GM23338 (cell line): ENCODE measurements around the gene SERPINC1. TPM values are rescaled to one million over a fixed set of nuclear protein-coding genes. Genes with fewer than 3 reads are reported as not detected.

Source experiments
- ATAC-seq: fragments of 200-7000 bp; cut with Tn5 transposase; 3 replicates; pipeline ENCODE4 v1.9.1; 2020
- DNase-seq: peaks from one replicate; pipeline ENCODE4 v3.0.0-alpha.2; 2015; ENCODE audit warnings: low spot score
- H2AFZ ChIP-seq: fragments of 200-600 bp; sonication (generic); 2 replicates; pipeline ENCODE4 v1.8.0; 2016; ENCODE audit warnings: antibody characterized with exemption, mild to moderate bottlenecking, moderate library complexity
- H3F3A ChIP-seq: fragments of 200-600 bp; sonication (generic); replicated peaks from 2 replicates; pipeline ENCODE4 v1.8.0; 2017; ENCODE audit warnings: antibody characterized with exemption, mixed run types, low read depth
- H3K27ac ChIP-seq: fragments of 200-600 bp; sonication (generic); 2 replicates; pipeline ENCODE4 v1.6.1; 2016; ENCODE audit warnings: low read depth
- H3K27me3 ChIP-seq: fragments of 200-600 bp; sonication (generic); 2 replicates; pipeline ENCODE4 v1.8.0; 2016; ENCODE audit warnings: mild to moderate bottlenecking, mixed run types, moderate library complexity; ENCODE audit not compliant: insufficient read depth
- H3K36me3 ChIP-seq: fragments of 200-600 bp; sonication (generic); 2 replicates; pipeline ENCODE4 v1.8.0; 2016; ENCODE audit warnings: mild to moderate bottlenecking; ENCODE audit not compliant: insufficient read depth
- H3K4me1 ChIP-seq: fragments of 200-600 bp; sonication (generic); 2 replicates; pipeline ENCODE4 v1.8.0; 2016; ENCODE audit warnings: mild to moderate bottlenecking, moderate library complexity; ENCODE audit not compliant: insufficient read depth
- H3K4me2 ChIP-seq: fragments of 200-600 bp; sonication (generic); 2 replicates; pipeline ENCODE4 v1.7.1; 2017; ENCODE audit warnings: mixed run types
- H3K4me3 ChIP-seq: fragments of 200-600 bp; sonication (generic); 2 replicates; pipeline ENCODE4 v1.6.1; 2016; ENCODE audit warnings: mixed run types
- H3K79me2 ChIP-seq: fragments of 200-600 bp; sonication (generic); replicated peaks from 2 replicates; pipeline ENCODE4 v1.8.0; 2017; ENCODE audit warnings: mild to moderate bottlenecking; ENCODE audit not compliant: insufficient read depth
- H3K9me2 ChIP-seq: fragments of 200-600 bp; sonication (generic); 2 replicates; pipeline ENCODE4 v1.8.0; 2017; ENCODE audit not compliant: insufficient read depth
- H4K20me1 ChIP-seq: fragments of 200-600 bp; sonication (generic); replicated peaks from 2 replicates; pipeline ENCODE4 v1.8.0; 2017; ENCODE audit warnings: mild to moderate bottlenecking; ENCODE audit not compliant: insufficient read depth
- H3K27ac Mint-ChIP-seq: 2 replicates; pipeline ENCODE4 v1.8.0; 2020; ENCODE audit warnings: inconsistent platforms, mild to moderate bottlenecking, moderate library complexity, mixed read lengths
- H3K27me3 Mint-ChIP-seq: 3 replicates; pipeline ENCODE4 v1.8.0; 2022; ENCODE audit warnings: low read depth, mild to moderate bottlenecking, moderate library complexity, mixed read lengths, inconsistent platforms; ENCODE audit not compliant: insufficient read depth, poor library complexity
- H3K36me3 Mint-ChIP-seq: 3 replicates; pipeline ENCODE4 v1.8.0; 2021; ENCODE audit warnings: low read depth, mild to moderate bottlenecking, inconsistent platforms, moderate library complexity, mixed read lengths
- H3K4me1 Mint-ChIP-seq: 3 replicates; pipeline ENCODE4 v1.8.0; 2020; ENCODE audit warnings: mild to moderate bottlenecking, inconsistent platforms, mixed read lengths
- H3K4me3 Mint-ChIP-seq: 3 replicates; pipeline ENCODE4 v1.8.0; 2021; ENCODE audit warnings: moderate library complexity, mild to moderate bottlenecking, inconsistent platforms, mixed read lengths
- H3K9me3 Mint-ChIP-seq: 3 replicates; pipeline ENCODE4 v1.8.0; 2020; ENCODE audit warnings: moderate library complexity, mild to moderate bottlenecking, inconsistent platforms, mixed read lengths
- JUNB ChIP-seq: IDR thresholded peaks from one replicate; pipeline ENCODE4 v1.6.1; 2016; ENCODE audit warnings: antibody characterized with exemption; ENCODE audit not compliant: unreplicated experiment
- NANOG ChIP-seq: IDR thresholded peaks from 2 replicates; pipeline ENCODE4 v1.6.1; 2016; ENCODE audit warnings: antibody characterized with exemption, borderline replicate concordance
- POLR2AphosphoS5 ChIP-seq: IDR thresholded peaks from 2 replicates; pipeline ENCODE4 v1.6.1; 2016; ENCODE audit warnings: antibody characterized with exemption, low read depth
- STAT1 ChIP-seq: IDR thresholded peaks from one replicate; pipeline ENCODE4 v1.6.1; 2016; ENCODE audit warnings: antibody characterized with exemption; ENCODE audit not compliant: unreplicated experiment
- ZNF114 ChIP-seq: fragments of 250-450 bp; sonication (Bioruptor Pico); IDR thresholded peaks from 2 replicates; pipeline ENCODE4 v1.5.0; 2020; ENCODE audit warnings: mild to moderate bottlenecking, moderate library complexity
- ZNF331 ChIP-seq: fragments of 250-450 bp; sonication (Bioruptor Pico); IDR thresholded peaks from 2 replicates; pipeline ENCODE4 v1.5.0; 2020; ENCODE audit warnings: low read depth, mild to moderate bottlenecking, moderate library complexity
- polyA plus RNA-seq: library from polyadenylated mRNA; unstranded; fragments of >200 nt; fragmentation: Nextera tagmentation; extraction: Ambion mirVana; gene quantifications from 2 replicates; pipeline ENCODE4 v1.2.1, GENCODE V29; 2016
- total RNA-seq: library from RNA; depleted of rRNA; stranded (reverse); fragments of >200 nt; shearing (Covaris generic); gene quantifications from 2 replicates; pipeline ENCODE4 v1.2.3, GENCODE V29; 2014
- TF ChIP-seq, protein P1 (sequence below): fragments of 250-450 bp; sonication (Bioruptor Pico); IDR thresholded peaks from 2 replicates; pipeline ENCODE4 v1.5.0; 2020; ENCODE audit warnings: mild to moderate bottlenecking, moderate library complexity
- TF ChIP-seq, protein P2 (sequence below): IDR thresholded peaks from 2 replicates; pipeline ENCODE4 v1.6.1; 2016; ENCODE audit warnings: antibody characterized with exemption

SERPINC1 gene
- total and polyA plus RNA-seq, 2 experiments from 2014 or later = not detected

DNA sequence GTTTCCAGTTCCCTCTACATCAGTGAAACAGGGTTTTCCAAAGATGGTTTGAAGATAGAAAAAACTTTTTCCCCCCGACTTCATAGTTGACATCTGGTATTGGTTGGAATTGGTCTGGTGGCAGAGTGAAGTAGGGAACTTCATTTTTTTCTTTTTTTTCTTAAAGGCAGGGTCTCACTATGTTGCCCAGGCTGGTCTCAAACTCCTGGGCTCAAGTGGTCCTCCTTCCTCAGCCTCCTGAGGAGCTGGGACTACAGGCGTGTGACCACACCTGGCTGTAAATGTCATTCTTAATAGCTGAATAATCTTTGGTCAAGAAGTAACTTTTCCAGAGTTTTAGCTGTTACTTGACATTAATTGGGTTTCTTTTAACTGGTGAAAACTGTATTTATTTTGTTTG is 27.2 kb downstream of the SERPINC1 start:
- peaks cover 52% of the 10 kb centered on the region for H3K4me1 Mint-ChIP-seq
- no peaks in the 10 kb centered on the region for H3K9me3 Mint-ChIP-seq
- Histone ChIP-seq H3K4me1 (peaks cover 43% of the 10 kb centered on the region), H3F3A (no peaks in the 10 kb centered on the region), H2AFZ (no peak overlapping the region), H3K36me3 (no peaks in the 10 kb centered on the region), H3K79me2 (peaks cover 28% of the 10 kb centered on the region), H3K27ac (no peak overlapping the region), H3K27me3 (no peaks in the 10 kb centered on the region), H4K20me1 (no peaks in the 10 kb centered on the region), H3K4me2 (no peak overlapping the region; the same call in 1 of the 2 replicates), H3K4me3 (no peak overlapping the region), H3K9me2 (no peaks in the 10 kb centered on the region)
- H3K27me3 Mint-ChIP-seq = no peaks in the 10 kb centered on the region
- DNase-seq = no peak
- ATAC-seq = no peak
- no peak overlapping the region for H3K27ac Mint-ChIP-seq
- no peak overlapping the region for H3K4me3 Mint-ChIP-seq
- TF ChIP-seq NANOG (no peak), POLR2AphosphoS5 (no peak), STAT1 (no peak), ZNF331 (CRISPR knock-in tag) (no peak), ZNF114 (CRISPR knock-in tag) (no peak), JUNB (no peak)
- TF ChIP-seq, protein P1, sequence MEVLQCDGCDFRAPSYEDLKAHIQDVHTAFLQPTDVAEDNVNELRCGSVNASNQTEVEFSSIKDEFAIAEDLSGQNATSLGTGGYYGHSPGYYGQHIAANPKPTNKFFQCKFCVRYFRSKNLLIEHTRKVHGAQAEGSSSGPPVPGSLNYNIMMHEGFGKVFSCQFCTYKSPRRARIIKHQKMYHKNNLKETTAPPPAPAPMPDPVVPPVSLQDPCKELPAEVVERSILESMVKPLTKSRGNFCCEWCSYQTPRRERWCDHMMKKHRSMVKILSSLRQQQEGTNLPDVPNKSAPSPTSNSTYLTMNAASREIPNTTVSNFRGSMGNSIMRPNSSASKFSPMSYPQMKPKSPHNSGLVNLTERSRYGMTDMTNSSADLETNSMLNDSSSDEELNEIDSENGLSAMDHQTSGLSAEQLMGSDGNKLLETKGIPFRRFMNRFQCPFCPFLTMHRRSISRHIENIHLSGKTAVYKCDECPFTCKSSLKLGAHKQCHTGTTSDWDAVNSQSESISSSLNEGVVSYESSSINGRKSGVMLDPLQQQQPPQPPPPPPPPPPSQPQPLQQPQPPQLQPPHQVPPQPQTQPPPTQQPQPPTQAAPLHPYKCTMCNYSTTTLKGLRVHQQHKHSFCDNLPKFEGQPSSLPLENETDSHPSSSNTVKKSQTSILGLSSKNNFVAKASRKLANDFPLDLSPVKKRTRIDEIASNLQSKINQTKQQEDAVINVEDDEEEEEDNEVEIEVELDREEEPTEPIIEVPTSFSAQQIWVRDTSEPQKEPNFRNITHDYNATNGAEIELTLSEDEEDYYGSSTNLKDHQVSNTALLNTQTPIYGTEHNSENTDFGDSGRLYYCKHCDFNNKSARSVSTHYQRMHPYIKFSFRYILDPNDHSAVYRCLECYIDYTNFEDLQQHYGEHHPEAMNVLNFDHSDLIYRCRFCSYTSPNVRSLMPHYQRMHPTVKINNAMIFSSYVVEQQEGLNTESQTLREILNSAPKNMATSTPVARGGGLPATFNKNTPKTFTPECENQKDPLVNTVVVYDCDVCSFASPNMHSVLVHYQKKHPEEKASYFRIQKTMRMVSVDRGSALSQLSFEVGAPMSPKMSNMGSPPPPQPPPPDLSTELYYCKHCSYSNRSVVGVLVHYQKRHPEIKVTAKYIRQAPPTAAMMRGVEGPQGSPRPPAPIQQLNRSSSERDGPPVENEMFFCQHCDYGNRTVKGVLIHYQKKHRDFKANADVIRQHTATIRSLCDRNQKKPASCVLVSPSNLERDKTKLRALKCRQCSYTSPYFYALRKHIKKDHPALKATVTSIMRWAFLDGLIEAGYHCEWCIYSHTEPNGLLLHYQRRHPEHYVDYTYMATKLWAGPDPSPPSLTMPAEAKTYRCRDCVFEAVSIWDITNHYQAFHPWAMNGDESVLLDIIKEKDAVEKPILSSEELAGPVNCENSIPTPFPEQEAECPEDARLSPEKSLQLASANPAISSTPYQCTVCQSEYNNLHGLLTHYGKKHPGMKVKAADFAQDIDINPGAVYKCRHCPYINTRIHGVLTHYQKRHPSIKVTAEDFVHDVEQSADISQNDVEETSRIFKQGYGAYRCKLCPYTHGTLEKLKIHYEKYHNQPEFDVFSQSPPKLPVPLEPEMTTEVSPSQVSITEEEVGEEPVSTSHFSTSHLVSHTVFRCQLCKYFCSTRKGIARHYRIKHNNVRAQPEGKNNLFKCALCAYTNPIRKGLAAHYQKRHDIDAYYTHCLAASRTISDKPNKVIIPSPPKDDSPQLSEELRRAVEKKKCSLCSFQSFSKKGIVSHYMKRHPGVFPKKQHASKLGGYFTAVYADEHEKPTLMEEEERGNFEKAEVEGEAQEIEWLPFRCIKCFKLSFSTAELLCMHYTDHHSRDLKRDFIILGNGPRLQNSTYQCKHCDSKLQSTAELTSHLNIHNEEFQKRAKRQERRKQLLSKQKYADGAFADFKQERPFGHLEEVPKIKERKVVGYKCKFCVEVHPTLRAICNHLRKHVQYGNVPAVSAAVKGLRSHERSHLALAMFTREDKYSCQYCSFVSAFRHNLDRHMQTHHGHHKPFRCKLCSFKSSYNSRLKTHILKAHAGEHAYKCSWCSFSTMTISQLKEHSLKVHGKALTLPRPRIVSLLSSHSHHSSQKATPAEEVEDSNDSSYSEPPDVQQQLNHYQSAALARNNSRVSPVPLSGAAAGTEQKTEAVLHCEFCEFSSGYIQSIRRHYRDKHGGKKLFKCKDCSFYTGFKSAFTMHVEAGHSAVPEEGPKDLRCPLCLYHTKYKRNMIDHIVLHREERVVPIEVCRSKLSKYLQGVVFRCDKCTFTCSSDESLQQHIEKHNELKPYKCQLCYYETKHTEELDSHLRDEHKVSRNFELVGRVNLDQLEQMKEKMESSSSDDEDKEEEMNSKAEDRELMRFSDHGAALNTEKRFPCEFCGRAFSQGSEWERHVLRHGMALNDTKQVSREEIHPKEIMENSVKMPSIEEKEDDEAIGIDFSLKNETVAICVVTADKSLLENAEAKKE (CRISPR knock-in tag) = no peak
- TF ChIP-seq, protein P2, sequence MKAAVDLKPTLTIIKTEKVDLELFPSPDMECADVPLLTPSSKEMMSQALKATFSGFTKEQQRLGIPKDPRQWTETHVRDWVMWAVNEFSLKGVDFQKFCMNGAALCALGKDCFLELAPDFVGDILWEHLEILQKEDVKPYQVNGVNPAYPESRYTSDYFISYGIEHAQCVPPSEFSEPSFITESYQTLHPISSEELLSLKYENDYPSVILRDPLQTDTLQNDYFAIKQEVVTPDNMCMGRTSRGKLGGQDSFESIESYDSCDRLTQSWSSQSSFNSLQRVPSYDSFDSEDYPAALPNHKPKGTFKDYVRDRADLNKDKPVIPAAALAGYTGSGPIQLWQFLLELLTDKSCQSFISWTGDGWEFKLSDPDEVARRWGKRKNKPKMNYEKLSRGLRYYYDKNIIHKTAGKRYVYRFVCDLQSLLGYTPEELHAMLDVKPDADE = no peak
- peaks cover 18% of the 10 kb centered on the region for H3K36me3 Mint-ChIP-seq
